Endothelial cell (in vitro differentiated cells): ENCODE measurements around the gene LRATD1. TPM values are rescaled to one million over a fixed set of nuclear protein-coding genes. Genes with fewer than 3 reads are reported as not detected.

Experiments used
- DNase-seq: peaks from one replicate; pipeline ENCODE4 v3.0.0; 2021; ENCODE audit warnings: low spot score
- H3K27ac Mint-ChIP-seq: one replicate; pipeline ENCODE4 v1.8.0; 2021; ENCODE audit warnings: mixed read lengths, inconsistent platforms; ENCODE audit not compliant: unreplicated experiment
- H3K27me3 Mint-ChIP-seq: one replicate; pipeline ENCODE4 v1.8.0; 2021; ENCODE audit warnings: mild to moderate bottlenecking, moderate library complexity, mixed read lengths, inconsistent platforms; ENCODE audit not compliant: unreplicated experiment
- H3K36me3 Mint-ChIP-seq: one replicate; pipeline ENCODE4 v1.8.0; 2021; ENCODE audit warnings: mild to moderate bottlenecking, low read depth, mixed read lengths, inconsistent platforms; ENCODE audit not compliant: unreplicated experiment
- H3K4me1 Mint-ChIP-seq: one replicate; pipeline ENCODE4 v1.8.0; 2021; ENCODE audit warnings: mild to moderate bottlenecking, mixed read lengths, inconsistent platforms; ENCODE audit not compliant: unreplicated experiment
- H3K4me3 Mint-ChIP-seq: one replicate; pipeline ENCODE4 v1.8.0; 2021; ENCODE audit warnings: mild to moderate bottlenecking, mixed read lengths, inconsistent platforms; ENCODE audit not compliant: unreplicated experiment
- H3K9me3 Mint-ChIP-seq: one replicate; pipeline ENCODE4 v1.8.0; 2021; ENCODE audit warnings: mixed read lengths, inconsistent platforms; ENCODE audit not compliant: unreplicated experiment
- total RNA-seq: library from RNA; stranded (reverse); fragmentation: NEBNext Ultra II Directional; extraction: Animal tissue kit (Norgen Biotek cat#: 25700); gene quantifications from one replicate; pipeline ENCODE4 v1.2.1, GENCODE V29; 2021; ENCODE audit not compliant: unreplicated experiment
- TF ChIP-seq, protein P1 (sequence below): fragments of 200-600 bp; sonication (generic); IDR thresholded peaks from one replicate; pipeline ENCODE4 v1.5.0; 2021; ENCODE audit warnings: antibody characterized with exemption; ENCODE audit not compliant: unreplicated experiment

LRATD1 gene
- total RNA-seq, 1 donor from 2014 or later: 37.6 TPM

GRCh38 chr2:14673351-14673875 is 40.9 kb downstream of the LRATD1 start:
- TF ChIP-seq, protein P1, sequence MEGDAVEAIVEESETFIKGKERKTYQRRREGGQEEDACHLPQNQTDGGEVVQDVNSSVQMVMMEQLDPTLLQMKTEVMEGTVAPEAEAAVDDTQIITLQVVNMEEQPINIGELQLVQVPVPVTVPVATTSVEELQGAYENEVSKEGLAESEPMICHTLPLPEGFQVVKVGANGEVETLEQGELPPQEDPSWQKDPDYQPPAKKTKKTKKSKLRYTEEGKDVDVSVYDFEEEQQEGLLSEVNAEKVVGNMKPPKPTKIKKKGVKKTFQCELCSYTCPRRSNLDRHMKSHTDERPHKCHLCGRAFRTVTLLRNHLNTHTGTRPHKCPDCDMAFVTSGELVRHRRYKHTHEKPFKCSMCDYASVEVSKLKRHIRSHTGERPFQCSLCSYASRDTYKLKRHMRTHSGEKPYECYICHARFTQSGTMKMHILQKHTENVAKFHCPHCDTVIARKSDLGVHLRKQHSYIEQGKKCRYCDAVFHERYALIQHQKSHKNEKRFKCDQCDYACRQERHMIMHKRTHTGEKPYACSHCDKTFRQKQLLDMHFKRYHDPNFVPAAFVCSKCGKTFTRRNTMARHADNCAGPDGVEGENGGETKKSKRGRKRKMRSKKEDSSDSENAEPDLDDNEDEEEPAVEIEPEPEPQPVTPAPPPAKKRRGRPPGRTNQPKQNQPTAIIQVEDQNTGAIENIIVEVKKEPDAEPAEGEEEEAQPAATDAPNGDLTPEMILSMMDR: no peak
- Mint-ChIP-seq H3K4me1 (no peaks in the 10 kb centered on the region), H3K27ac (no peak overlapping the region), H3K36me3 (no peaks in the 10 kb centered on the region), H3K27me3 (no peaks in the 10 kb centered on the region), H3K9me3 (no peaks in the 10 kb centered on the region), H3K4me3 (no peak overlapping the region)
- DNase-seq: no peak

DNA sequence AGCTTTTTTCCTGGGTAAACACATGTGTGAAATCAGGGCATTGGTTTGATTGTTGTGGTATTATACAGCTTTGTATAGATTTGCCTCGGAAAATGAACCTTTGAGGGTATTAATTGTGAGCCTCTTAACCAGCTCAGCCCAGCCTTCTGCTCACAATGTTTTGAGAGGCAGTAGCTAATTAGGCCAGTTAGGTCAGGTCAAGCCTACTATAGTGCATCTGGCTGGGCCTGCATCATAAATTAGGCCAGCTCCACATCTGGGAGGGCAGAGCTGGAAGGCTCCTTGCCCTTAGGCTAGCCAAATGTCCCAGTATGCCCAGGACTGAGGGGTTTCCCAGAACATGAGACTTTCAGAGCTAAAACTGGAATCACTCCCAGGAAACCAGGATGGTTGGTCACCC is 43.0 kb downstream of the LRATD1 start:
- Mint-ChIP-seq H3K36me3 (no peaks in the 10 kb centered on the region), H3K4me1 (no peaks in the 10 kb centered on the region), H3K9me3 (no peaks in the 10 kb centered on the region), H3K27ac (no peak overlapping the region), H3K4me3 (no peak overlapping the region), H3K27me3 (no peaks in the 10 kb centered on the region)
- no peak for DNase-seq
- TF ChIP-seq, protein P1: no peak

DNA sequence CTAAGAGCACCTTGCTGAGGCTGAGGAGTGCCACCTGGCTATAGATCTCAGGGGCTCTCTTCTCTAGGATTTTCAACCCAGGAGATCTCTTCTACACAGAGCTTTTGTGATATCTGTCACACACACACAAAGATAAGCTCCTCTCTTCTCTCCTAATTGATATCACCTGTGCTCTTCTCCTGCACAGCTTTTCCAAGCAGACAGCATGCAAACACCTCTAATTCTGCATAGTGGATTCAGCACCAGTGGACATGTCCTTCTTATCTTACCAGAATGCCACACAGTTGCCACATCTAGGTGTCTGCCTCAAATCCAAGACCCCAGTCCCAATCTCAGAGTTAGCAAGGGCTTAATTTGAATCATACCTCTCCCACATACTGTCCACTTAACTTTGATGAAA is 43.9 kb downstream of the LRATD1 start:
- TF ChIP-seq, protein P1: no peak
- DNase-seq: no peak
- H3K36me3 Mint-ChIP-seq: no peaks in the 10 kb centered on the region
- H3K27me3 Mint-ChIP-seq: no peaks in the 10 kb centered on the region
- H3K9me3 Mint-ChIP-seq: no peaks in the 10 kb centered on the region
- no peaks in the 10 kb centered on the region for H3K4me1 Mint-ChIP-seq
- H3K27ac Mint-ChIP-seq: no peak overlapping the region
- no peak overlapping the region for H3K4me3 Mint-ChIP-seq

- H3K4me3 Mint-ChIP-seq: no peak overlapping the region
- H3K27me3 Mint-ChIP-seq: no peaks in the 10 kb centered on the region
- H3K9me3 Mint-ChIP-seq: no peaks in the 10 kb centered on the region
- TF ChIP-seq, protein P1: no peak
- no peak for DNase-seq
- no peaks in the 10 kb centered on the region for H3K36me3 Mint-ChIP-seq
- H3K27ac Mint-ChIP-seq: no peak overlapping the region
- H3K4me1 Mint-ChIP-seq: no peaks in the 10 kb centered on the region
These were observed 44.5 kb downstream of the LRATD1 start for GRCh38 chr2:14677039-14677438.

GRCh38 chr2:14678761-14679160 is 46.2 kb downstream of the LRATD1 start:
- DNase-seq: no peak

More at GRCh38 chr2:14678761-14679160, 46.2 kb downstream of the LRATD1 start:
- Mint-ChIP-seq H3K27me3 (no peaks in the 10 kb centered on the region), H3K36me3 (no peaks in the 10 kb centered on the region), H3K27ac (no peak overlapping the region), H3K9me3 (no peaks in the 10 kb centered on the region), H3K4me3 (no peak overlapping the region), H3K4me1 (no peaks in the 10 kb centered on the region)
- TF ChIP-seq, protein P1: no peak
